GM12874 (cell line): ENCODE measurements around the gene LRRC71.

Experiments used
- TF ChIP-seq, protein P1 (sequence below): IDR thresholded peaks from 2 replicates; pipeline ENCODE4 v1.5.1; 2011; ENCODE audit warnings: low read depth, mild to moderate bottlenecking, control low read depth, low read length, moderate library complexity; ENCODE audit not compliant: insufficient read depth

The LRRC71 gene

DNA sequence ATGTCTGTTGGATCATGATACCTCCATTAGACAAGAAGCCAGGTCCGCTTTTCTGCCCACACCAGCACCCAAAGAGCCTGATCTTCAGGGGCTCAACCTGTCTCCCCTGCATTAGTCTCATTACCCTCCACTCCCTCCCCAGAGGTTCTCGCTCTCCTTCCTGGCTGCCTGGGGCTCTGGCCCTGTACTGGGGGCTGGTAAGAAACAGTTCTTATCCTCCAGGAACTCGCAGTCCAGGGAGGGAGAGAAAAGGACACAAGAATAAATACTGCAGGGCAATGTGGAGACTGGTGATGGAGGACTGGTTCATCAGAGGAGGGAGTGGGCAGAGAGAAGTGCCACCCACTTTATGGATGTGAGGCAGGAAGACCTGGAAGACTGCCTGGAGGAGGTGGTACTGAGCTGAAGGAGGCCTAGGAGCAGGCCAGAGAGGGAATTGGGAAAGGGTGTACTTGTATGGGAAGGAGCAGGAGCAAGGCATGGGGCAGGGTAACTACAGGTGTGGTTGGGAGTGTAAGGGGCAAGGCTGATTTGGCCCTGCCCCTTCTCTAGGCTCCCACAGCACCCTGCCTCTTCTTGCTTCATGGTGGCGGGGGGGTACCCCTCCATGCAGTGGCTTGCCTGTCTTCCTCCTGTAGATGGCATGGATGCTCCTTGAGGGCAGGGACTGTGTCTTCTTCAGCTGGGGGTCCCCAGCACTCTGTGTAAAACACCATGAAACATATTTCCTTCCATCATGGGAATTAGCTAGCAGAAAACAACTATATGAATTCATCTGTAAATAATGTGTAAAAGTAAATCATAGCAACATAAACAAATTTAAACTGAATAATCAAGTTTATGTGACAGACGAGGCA is 5.0 kb downstream of the LRRC71 start:
- TF ChIP-seq, protein P1, sequence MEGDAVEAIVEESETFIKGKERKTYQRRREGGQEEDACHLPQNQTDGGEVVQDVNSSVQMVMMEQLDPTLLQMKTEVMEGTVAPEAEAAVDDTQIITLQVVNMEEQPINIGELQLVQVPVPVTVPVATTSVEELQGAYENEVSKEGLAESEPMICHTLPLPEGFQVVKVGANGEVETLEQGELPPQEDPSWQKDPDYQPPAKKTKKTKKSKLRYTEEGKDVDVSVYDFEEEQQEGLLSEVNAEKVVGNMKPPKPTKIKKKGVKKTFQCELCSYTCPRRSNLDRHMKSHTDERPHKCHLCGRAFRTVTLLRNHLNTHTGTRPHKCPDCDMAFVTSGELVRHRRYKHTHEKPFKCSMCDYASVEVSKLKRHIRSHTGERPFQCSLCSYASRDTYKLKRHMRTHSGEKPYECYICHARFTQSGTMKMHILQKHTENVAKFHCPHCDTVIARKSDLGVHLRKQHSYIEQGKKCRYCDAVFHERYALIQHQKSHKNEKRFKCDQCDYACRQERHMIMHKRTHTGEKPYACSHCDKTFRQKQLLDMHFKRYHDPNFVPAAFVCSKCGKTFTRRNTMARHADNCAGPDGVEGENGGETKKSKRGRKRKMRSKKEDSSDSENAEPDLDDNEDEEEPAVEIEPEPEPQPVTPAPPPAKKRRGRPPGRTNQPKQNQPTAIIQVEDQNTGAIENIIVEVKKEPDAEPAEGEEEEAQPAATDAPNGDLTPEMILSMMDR = no peak

DNA sequence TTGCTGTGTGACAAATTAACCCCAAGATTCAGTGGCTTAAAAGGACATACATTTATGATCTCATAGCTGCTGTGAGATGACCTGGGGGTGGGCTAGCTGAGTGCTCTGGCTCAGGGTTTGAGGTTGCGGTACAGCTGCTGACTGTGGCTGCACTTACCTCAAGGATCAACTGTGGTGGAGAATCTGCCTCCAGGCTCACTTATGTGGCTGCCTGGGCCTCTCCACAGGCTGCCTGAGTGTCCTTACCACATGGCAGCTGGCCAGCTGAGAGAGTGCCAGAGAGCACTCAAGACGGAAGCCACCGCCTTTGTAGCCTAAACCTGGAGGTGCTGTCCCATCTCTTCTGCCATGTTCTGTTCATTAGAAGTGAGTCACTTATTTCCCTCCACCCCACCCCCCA is 5.7 kb downstream of the LRRC71 start:
- TF ChIP-seq, protein P1 = no peak

DNA sequence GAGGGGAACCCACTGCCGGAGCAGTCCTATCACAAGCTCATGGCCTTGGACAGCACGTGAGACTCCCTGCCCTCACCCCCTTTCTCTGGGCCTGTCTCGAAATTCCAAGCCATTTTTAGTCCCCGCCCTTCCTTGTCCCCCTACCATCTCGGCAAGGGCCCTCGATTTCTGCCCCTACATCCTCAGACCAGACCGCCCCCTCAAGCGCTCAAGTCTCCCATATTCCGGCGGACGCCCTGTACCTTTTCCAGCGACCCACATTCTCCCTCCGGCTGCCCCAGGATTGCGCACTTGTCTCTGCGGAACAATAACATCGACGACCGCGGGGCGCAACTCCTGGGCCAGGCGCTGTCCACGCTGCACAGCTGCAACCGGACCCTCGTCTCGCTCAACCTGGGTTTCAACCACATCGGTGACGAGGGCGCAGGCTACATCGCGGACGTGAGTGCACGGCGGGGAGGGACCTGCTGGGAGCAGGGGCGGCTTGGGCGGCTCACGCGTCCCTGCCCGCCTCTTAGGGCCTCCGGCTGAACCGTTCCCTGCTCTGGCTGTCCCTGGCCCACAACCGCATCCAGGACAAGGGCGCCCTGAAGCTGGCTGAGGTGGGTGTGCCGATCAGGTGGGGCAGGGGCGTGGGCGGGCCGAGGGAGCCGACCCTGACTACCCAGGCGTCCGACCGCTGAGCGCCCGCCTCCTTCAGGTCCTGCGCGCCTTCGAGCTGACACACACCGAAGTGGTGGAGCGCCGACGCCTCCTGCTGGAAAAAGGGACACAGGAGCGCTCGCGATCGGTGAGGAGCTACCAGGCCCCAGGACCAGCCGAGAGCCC is 7.0 kb downstream of the LRRC71 start:
- TF ChIP-seq, protein P1 = peak; percentile 69

DNA sequence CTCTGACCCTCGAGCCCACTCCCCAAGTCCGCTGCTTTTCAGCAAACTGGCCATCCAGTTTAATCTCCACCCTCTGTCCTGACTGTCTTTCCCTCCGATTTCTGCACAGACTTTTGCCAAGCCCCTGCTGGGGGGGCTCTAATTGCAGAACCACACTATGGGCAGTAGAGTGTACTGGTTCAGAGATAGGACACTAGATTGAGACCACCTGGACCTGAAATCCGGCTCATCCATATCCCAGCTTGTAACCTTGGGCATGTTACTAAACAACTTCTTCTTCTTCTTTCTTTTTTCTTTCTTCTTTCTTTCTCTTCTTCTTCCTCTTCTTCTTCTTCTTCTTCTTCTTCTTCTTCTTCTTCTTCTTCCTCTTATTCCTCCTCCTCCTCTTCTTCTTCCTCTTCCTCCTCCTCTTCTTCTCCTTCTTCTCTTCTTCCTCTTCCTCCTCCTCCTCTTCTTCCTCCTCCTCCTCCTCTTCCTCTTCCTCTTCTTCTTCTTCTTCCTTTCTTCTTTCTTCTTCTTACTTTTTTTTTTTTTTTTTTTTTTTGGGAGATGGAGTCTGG is 7.7 kb downstream of the LRRC71 start:
- TF ChIP-seq, protein P1 = no peak

DNA sequence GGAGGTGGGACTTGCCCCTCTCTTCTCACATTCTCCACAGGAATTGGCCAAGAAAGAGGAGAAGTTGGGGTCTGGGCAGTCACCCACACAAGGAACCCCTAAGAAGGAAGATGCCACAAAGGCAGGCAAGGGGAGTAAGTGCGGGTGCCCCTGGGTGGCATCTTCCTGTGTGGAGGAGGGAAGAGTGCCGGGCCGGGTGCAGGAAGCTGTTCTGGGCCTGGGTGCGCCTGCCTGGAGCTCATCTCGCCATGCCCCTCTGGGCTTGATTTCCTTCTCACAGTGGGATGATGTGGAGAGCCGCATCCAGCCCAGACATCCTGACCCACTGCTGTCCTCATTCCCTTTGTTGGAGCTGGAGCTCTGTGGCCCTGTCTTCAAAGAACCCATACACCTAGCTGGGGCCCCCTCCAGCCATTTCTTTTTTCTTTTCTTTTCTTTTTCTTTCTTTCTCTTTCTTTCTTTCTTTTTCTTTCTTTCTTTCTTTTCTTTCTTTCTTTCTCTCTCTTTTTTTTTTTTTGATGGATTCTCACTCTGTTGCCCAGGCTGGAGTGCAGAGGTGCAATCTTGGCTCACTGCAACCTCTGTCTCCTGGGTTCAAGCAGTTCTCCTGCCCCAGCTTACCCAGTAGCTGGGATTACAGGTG is 9.3 kb downstream of the LRRC71 start:
- TF ChIP-seq, protein P1 = no peak

DNA sequence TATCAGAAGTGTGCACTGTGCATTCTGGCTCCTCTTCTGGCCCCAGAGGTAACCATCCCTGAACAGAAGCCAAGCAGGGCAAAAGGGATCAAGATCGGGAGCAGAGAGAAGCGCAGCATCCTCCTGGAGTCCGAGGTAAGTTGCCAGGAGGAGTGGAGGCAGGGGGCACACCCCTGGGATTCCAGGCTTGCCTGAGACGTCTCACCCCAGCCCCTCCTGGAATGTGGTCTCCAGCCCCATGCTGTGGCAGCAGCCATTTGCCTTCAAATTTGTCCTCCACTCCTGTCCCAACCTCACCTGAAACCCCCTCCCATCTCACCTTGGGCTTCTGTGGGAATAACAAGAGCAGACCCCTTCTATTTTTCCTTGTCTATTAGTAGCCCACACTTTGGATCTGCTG is 10.1 kb downstream of the LRRC71 start:
- TF ChIP-seq, protein P1 = no peak
